HL-60 (cell line): ENCODE data around the gene CPSF3.

Experiments used
- DNase-seq, 2 experiments: peaks; one replicate each; pipeline ENCODE4 v3.0.0-alpha.2; 2010 to 2020; ENCODE audit warnings: low read depth in 1 of 2, low spot score in 1 of 2
- H3K27ac ChIP-seq: fragments of 250-450 bp; sonication (Bioruptor Pico); replicated peaks from 2 replicates; pipeline ENCODE4 v1.5.1; 2020; ENCODE audit warnings: mild to moderate bottlenecking, moderate library complexity
- H3K27me3 ChIP-seq: fragments of 250-450 bp; sonication (Bioruptor Pico); 2 replicates; pipeline ENCODE4 v1.5.1; 2021; ENCODE audit warnings: mild to moderate bottlenecking, moderate library complexity; ENCODE audit not compliant: insufficient read depth, poor library complexity, severe bottlenecking
- H3K4me3 ChIP-seq: replicated peaks from 2 replicates; pipeline ENCODE4 v1.5.1; 2011; ENCODE audit warnings: mild to moderate bottlenecking, control low read depth, low read length; ENCODE audit not compliant: insufficient read depth
- GABPA ChIP-seq: IDR thresholded peaks from 2 replicates; pipeline ENCODE4 v1.6.1; 2012; ENCODE audit warnings: low read depth
- POLR2AphosphoS5 ChIP-seq: IDR thresholded peaks from 2 replicates; pipeline ENCODE4 v1.6.1; 2012; ENCODE audit warnings: low read depth
- SPI1 ChIP-seq: IDR thresholded peaks from 2 replicates; pipeline ENCODE4 v1.6.1; 2012; ENCODE audit warnings: low read depth, mild to moderate bottlenecking, borderline replicate concordance
- TF ChIP-seq, protein P1 (sequence below): IDR thresholded peaks from 2 replicates; pipeline ENCODE4 v1.6.1; 2012; ENCODE audit warnings: low read depth; ENCODE audit not compliant: insufficient replicate concordance
- TF ChIP-seq, protein P2 (sequence below): IDR thresholded peaks from one replicate; pipeline ENCODE4 v1.5.1; 2011; ENCODE audit warnings: low read length, control low read depth, inconsistent platforms; ENCODE audit not compliant: insufficient read depth

CPSF3 gene

DNA sequence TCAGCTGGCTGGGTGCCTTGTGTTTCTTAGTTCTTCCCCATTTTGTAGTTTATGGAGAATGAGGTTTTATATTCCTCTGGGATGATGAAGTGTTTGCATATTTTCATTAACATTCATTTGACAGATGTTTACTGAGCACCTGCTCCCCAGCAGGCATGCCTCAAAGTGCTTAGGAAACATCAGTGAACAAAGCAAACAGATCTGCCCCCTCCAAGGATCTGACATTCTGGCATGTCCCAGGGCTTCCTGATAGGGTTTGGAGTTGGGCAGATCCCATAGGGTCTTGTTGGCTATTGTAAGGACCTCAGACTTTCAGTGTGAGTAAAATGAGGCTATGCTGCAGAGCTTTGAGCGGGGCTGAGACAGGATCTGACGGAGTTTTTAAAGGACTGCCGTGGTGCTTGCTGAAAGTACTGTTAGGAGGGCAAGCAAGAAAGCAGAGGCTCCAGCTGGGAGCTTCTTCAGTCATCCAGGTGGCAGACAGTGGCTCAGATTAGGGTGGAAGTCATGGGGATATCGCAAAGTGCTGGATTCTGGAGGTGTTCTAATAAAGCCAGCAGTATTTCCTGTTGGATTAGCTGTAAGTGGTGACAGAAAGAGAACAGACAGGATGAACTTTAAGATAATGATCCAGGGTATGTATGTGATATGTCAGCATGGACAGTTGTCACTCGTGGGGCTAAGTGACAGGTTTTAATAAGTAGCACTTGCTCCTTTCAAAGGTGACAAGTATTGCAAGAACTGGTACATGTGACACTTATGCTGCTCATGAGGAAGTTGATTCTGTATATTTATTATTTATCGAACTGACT, 39.6 kb downstream of the CPSF3 start:
- no peak overlapping the region for H3K4me3 ChIP-seq
- TF ChIP-seq, protein P1, sequence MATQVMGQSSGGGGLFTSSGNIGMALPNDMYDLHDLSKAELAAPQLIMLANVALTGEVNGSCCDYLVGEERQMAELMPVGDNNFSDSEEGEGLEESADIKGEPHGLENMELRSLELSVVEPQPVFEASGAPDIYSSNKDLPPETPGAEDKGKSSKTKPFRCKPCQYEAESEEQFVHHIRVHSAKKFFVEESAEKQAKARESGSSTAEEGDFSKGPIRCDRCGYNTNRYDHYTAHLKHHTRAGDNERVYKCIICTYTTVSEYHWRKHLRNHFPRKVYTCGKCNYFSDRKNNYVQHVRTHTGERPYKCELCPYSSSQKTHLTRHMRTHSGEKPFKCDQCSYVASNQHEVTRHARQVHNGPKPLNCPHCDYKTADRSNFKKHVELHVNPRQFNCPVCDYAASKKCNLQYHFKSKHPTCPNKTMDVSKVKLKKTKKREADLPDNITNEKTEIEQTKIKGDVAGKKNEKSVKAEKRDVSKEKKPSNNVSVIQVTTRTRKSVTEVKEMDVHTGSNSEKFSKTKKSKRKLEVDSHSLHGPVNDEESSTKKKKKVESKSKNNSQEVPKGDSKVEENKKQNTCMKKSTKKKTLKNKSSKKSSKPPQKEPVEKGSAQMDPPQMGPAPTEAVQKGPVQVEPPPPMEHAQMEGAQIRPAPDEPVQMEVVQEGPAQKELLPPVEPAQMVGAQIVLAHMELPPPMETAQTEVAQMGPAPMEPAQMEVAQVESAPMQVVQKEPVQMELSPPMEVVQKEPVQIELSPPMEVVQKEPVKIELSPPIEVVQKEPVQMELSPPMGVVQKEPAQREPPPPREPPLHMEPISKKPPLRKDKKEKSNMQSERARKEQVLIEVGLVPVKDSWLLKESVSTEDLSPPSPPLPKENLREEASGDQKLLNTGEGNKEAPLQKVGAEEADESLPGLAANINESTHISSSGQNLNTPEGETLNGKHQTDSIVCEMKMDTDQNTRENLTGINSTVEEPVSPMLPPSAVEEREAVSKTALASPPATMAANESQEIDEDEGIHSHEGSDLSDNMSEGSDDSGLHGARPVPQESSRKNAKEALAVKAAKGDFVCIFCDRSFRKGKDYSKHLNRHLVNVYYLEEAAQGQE: no peak
- TF ChIP-seq, protein P2, sequence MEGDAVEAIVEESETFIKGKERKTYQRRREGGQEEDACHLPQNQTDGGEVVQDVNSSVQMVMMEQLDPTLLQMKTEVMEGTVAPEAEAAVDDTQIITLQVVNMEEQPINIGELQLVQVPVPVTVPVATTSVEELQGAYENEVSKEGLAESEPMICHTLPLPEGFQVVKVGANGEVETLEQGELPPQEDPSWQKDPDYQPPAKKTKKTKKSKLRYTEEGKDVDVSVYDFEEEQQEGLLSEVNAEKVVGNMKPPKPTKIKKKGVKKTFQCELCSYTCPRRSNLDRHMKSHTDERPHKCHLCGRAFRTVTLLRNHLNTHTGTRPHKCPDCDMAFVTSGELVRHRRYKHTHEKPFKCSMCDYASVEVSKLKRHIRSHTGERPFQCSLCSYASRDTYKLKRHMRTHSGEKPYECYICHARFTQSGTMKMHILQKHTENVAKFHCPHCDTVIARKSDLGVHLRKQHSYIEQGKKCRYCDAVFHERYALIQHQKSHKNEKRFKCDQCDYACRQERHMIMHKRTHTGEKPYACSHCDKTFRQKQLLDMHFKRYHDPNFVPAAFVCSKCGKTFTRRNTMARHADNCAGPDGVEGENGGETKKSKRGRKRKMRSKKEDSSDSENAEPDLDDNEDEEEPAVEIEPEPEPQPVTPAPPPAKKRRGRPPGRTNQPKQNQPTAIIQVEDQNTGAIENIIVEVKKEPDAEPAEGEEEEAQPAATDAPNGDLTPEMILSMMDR: no peak
- TF ChIP-seq SPI1: no peak
- TF ChIP-seq GABPA: no peak
- no peak for TF ChIP-seq POLR2AphosphoS5
- no peak for DNase-seq
- H3K27me3 ChIP-seq: no peaks in the 10 kb centered on the region
- no peak overlapping the region for H3K27ac ChIP-seq

DNA sequence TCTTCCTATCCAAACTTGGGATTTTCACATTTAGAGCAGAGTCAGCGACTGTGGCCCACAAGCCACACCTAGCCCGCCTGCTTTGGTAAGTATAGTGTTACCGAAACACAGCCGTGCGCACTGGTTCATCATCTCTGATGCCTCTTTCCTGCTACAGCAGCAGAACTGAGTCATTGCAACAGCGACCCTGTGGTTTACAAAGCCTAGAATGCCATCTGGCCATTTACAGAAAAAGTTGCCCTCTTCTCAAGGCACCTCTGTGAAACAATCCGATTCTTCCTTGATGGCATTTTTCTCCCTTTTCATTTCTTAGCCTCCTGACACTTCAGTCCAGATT, 40.2 kb downstream of the CPSF3 start:
- TF ChIP-seq POLR2AphosphoS5 (no peak), SPI1 (no peak), GABPA (no peak)
- TF ChIP-seq, protein P2: no peak
- TF ChIP-seq, protein P1: no peak
- H3K4me3 ChIP-seq: no peak overlapping the region
- no peak overlapping the region for H3K27ac ChIP-seq
- DNase-seq: peak; percentile 10 to 84
- no peaks in the 10 kb centered on the region for H3K27me3 ChIP-seq

DNA sequence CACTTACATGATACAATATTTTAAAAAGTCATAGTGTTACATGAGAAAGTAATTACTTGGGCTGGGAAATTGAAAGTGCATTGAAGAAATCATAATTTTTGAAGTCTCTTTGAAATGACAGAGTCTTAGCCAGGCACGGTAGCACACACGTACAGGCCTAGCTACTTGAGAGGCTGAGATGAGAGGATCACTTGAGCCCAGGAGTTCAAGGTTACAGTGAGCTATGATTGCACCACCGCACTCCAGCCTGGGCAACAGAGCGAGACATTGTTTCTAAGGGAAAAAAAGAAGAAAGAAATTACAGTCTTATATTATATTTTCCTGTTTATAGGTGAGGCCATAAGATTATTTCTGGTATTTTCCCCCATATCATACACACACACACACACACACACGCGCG, 41.7 kb downstream of the CPSF3 start:
- DNase-seq: no peak
- Histone ChIP-seq H3K4me3 (no peak overlapping the region), H3K27ac (no peak overlapping the region), H3K27me3 (no peaks in the 10 kb centered on the region)
- no peak for TF ChIP-seq GABPA
- TF ChIP-seq SPI1: no peak
- TF ChIP-seq, protein P2: no peak
- TF ChIP-seq POLR2AphosphoS5: no peak
- TF ChIP-seq, protein P1: no peak
